ENCODE measurements around the gene ZNF862. TPM values are rescaled to one million over a fixed set of nuclear protein-coding genes. Genes with fewer than 3 reads are reported as not detected.

ZNF862 gene
- total RNA-seq, 1 donor from 2014 or later: 22.6 TPM

DNA sequence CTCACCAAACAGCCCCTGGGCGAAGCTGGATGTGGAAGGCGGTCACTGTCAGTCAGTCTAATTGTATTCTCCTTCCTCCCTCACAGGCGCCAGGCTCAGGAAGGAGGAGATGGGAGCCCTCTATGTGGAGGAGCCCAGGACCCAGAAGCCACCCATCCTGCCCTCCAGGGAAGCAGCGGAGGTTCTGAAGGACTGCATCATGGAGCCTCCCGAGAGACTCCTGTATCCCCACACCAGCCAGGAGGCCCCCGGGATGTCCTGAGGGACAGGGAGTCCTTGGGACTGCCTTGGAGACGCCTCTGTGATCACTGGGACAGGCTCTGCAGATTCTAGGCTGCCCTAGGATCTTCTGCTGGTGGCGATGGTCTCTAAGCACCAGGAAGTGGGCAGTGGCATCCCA is 25.8 kb downstream of the ZNF862 start:
- Mint-ChIP-seq H3K4me1 (ENCODE audit: unreplicated experiment) (peaks cover 9% of the 10 kb centered on the region), H3K27me3 (ENCODE audit: unreplicated experiment) (peaks cover 8% of the 10 kb centered on the region)

DNA sequence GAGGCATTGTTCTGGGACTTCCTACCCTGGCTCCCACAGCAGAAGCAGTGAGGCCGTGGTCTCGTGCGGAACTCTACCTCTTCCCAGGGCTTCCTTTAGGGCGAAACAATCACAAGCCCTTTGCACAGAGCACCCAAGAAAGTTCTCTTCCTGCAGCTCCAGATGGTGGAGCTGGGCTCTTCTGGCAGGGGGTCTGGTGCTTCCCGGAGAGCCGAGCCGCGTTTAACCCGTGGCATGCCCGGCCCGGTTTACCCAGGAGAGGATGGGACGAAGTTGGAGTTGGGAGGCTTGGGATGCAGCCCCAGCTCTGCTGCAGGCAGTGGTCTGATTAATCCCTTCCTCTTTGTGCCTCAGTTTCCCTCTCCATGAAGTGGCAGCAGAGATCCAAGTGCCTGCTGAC is 26.6 kb downstream of the ZNF862 start:
- H3K4me3 Mint-ChIP-seq (ENCODE audit: unreplicated experiment): no peak overlapping the region
- H3K36me3 Mint-ChIP-seq (ENCODE audit: low read depth, unreplicated experiment): peaks cover 15% of the 10 kb centered on the region
- TF ChIP-seq, protein P1, sequence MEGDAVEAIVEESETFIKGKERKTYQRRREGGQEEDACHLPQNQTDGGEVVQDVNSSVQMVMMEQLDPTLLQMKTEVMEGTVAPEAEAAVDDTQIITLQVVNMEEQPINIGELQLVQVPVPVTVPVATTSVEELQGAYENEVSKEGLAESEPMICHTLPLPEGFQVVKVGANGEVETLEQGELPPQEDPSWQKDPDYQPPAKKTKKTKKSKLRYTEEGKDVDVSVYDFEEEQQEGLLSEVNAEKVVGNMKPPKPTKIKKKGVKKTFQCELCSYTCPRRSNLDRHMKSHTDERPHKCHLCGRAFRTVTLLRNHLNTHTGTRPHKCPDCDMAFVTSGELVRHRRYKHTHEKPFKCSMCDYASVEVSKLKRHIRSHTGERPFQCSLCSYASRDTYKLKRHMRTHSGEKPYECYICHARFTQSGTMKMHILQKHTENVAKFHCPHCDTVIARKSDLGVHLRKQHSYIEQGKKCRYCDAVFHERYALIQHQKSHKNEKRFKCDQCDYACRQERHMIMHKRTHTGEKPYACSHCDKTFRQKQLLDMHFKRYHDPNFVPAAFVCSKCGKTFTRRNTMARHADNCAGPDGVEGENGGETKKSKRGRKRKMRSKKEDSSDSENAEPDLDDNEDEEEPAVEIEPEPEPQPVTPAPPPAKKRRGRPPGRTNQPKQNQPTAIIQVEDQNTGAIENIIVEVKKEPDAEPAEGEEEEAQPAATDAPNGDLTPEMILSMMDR (IDR thresholded peaks at IDR 0.05; ENCODE audit: unreplicated experiment): no peak
- no peaks in the 10 kb centered on the region for H3K9me3 Mint-ChIP-seq (ENCODE audit: unreplicated experiment)
- H3K27ac Mint-ChIP-seq (ENCODE audit: unreplicated experiment): no peak overlapping the region
- no peak for DNase-seq (ENCODE audit: low spot score)
- H3K4me1 Mint-ChIP-seq (ENCODE audit: unreplicated experiment): peaks cover 9% of the 10 kb centered on the region
- H3K27me3 Mint-ChIP-seq (ENCODE audit: unreplicated experiment): peaks cover 11% of the 10 kb centered on the region

More for the DNA sequence above, 25.8 kb downstream of the ZNF862 start:
- Mint-ChIP-seq H3K36me3 (ENCODE audit: low read depth, unreplicated experiment) (peaks cover 21% of the 10 kb centered on the region), H3K9me3 (ENCODE audit: unreplicated experiment) (no peaks in the 10 kb centered on the region), H3K27ac (ENCODE audit: unreplicated experiment) (no peak overlapping the region), H3K4me3 (ENCODE audit: unreplicated experiment) (no peak overlapping the region)
- no peak for DNase-seq (ENCODE audit: low spot score)
- TF ChIP-seq, protein P1 (IDR thresholded peaks at IDR 0.05; ENCODE audit: unreplicated experiment): no peak

DNA sequence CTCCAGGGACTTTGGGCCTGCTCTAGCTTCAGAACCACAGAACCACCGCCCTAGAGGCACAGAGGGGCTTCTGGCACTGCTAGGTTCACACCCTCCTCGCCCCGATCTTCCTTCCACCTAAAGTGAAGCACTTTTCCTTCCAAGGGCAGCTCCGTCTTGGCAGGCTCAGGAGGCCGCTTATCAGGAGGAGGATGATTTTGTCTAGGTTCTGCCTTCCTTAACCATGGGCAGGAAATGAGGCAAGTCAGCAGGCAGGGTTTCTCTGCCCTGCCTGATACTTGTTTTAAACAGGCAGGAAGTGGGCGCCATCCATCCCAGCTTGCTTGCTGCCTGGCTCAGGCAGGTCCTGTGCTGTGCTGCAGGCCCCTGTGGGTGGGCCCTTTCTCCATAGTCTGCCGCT is 27.3 kb downstream of the ZNF862 start:
- Mint-ChIP-seq H3K27me3 (ENCODE audit: unreplicated experiment) (peaks cover 8% of the 10 kb centered on the region), H3K36me3 (ENCODE audit: low read depth, unreplicated experiment) (peaks cover 8% of the 10 kb centered on the region), H3K4me3 (ENCODE audit: unreplicated experiment) (no peak overlapping the region), H3K9me3 (ENCODE audit: unreplicated experiment) (no peaks in the 10 kb centered on the region), H3K27ac (ENCODE audit: unreplicated experiment) (no peak overlapping the region), H3K4me1 (ENCODE audit: unreplicated experiment) (peaks cover 16% of the 10 kb centered on the region)
- TF ChIP-seq, protein P1 (IDR thresholded peaks at IDR 0.05; ENCODE audit: unreplicated experiment): no peak
- no peak for DNase-seq (ENCODE audit: low spot score)

DNA sequence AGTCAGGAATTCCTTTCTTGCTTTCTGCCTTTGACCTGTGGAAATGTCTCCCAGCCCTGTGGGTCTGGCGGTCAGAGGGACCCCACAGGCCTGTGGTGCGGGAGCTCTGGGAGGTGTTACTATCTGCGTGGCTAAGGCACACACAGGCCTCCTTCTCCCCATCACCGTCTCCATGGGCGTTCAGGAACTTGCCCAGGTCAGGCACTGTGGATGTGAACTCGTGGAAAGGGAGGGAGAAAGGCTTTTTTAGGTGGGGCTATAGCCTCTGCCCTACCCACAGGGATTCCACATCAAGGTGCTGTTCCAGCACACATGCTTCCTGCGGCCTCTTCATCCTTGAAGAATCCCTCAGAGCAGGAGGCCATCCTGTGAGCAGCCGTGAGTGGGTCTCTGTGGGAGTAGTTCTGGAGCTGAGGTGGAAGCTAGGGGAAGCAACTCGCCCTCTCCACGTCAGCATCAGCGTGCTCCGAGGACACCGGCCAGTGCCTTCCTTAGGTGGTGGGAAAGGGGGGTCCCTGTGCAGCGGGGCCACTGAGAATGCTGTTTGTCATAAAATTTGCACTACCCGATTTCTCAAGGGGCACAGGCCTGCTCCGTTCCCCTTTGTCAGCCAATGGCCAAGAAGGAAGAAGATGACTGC is 28.1 kb downstream of the ZNF862 start:
- no peak for DNase-seq (ENCODE audit: low spot score)
- Mint-ChIP-seq H3K4me3 (ENCODE audit: unreplicated experiment) (no peak overlapping the region), H3K27me3 (ENCODE audit: unreplicated experiment) (peaks cover 8% of the 10 kb centered on the region), H3K27ac (ENCODE audit: unreplicated experiment) (no peak overlapping the region), H3K36me3 (ENCODE audit: low read depth, unreplicated experiment) (peaks cover 8% of the 10 kb centered on the region), H3K9me3 (ENCODE audit: unreplicated experiment) (no peaks in the 10 kb centered on the region), H3K4me1 (ENCODE audit: unreplicated experiment) (peaks cover 23% of the 10 kb centered on the region)
- TF ChIP-seq, protein P1 (IDR thresholded peaks at IDR 0.05; ENCODE audit: unreplicated experiment): no peak

DNA sequence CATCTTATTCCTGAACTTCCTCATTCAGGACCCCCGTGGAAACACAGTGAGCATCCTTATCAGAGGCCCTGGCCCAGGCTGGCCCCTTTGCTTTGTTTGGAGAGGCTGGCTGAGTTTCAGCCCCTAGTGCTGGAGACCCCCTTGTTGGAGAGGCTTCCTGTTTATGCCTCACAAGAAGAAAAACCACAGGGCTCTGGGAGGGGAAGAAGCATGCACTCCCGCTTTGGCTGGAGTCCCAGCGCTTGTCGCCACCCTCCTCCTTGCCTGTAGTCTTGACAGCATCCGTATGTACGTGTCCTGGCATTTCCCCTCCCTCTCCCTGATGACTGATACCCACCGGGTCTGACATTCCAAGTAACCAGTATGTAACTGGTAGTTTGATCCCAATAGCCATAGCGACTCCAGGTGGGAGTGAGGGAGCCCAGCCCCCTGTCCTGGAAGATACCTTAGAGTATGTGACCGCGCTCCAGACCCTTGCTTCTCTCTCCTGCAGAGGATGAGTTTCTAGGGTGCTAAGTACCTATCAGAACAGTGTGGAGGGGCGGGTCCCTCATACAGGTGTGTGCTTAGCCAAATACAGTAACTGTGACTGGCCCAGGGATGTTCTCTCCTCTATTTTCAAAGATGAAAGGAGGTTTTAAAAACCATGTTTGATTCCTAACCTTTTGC is 28.7 kb downstream of the ZNF862 start:
- no peak for DNase-seq (ENCODE audit: low spot score)
- Mint-ChIP-seq H3K27ac (ENCODE audit: unreplicated experiment) (no peak overlapping the region), H3K27me3 (ENCODE audit: unreplicated experiment) (peaks cover 8% of the 10 kb centered on the region), H3K9me3 (ENCODE audit: unreplicated experiment) (no peaks in the 10 kb centered on the region), H3K36me3 (ENCODE audit: low read depth, unreplicated experiment) (peaks cover 8% of the 10 kb centered on the region), H3K4me1 (ENCODE audit: unreplicated experiment) (peaks cover 26% of the 10 kb centered on the region), H3K4me3 (ENCODE audit: unreplicated experiment) (no peak overlapping the region)
- TF ChIP-seq, protein P1 (IDR thresholded peaks at IDR 0.05; ENCODE audit: unreplicated experiment): no peak
